ENCODE results near the gene C3orf20.

DNA sequence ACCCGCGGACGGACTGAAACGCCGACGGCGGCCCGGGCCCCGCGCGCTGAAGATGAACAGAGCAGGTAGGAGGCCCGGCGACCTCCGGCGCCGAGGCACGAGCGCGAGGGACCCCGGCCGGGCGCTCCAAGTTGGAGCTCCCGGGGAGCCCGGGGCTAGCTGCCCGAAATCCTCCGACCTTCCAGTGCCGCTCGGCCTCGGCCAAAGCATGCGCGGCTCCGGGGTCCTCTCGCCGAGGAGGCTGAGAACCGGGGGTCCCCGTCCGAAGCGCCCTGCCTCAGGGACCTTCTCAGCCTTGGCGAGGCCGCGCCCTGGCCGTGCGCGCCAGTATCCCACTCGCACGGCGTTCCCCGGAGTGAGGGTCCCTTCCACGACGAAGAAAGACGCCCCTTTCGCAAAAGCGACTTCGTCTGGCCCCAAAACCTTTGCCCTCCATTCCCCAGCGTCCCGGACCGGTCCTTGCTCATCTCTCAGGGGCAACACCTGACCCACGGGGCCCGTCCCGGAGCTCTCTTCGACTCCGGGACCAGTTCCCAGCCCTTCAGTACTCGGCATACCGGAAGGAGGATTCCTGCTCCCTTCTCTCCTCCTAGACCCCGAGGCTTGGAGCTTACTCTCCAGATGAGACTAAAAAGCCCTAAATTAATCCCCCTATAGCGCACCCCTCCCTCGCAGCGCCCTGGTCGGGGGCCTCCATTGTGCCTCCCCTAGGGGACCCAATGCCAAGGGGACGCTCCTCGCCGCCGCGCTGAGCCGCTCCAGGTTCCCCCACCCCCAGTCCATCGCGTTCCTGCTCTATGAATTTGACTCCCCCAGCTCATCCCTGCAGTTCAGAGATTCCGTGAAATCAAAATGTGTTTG, 136.1 kb downstream of the C3orf20 start:
- TF ChIP-seq, protein P1, sequence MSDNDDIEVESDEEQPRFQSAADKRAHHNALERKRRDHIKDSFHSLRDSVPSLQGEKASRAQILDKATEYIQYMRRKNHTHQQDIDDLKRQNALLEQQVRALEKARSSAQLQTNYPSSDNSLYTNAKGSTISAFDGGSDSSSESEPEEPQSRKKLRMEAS (IDR thresholded peaks at IDR 0.05; ENCODE audit: low read depth, low read length), result no peak
- TF ChIP-seq, protein P2, sequence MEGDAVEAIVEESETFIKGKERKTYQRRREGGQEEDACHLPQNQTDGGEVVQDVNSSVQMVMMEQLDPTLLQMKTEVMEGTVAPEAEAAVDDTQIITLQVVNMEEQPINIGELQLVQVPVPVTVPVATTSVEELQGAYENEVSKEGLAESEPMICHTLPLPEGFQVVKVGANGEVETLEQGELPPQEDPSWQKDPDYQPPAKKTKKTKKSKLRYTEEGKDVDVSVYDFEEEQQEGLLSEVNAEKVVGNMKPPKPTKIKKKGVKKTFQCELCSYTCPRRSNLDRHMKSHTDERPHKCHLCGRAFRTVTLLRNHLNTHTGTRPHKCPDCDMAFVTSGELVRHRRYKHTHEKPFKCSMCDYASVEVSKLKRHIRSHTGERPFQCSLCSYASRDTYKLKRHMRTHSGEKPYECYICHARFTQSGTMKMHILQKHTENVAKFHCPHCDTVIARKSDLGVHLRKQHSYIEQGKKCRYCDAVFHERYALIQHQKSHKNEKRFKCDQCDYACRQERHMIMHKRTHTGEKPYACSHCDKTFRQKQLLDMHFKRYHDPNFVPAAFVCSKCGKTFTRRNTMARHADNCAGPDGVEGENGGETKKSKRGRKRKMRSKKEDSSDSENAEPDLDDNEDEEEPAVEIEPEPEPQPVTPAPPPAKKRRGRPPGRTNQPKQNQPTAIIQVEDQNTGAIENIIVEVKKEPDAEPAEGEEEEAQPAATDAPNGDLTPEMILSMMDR (IDR thresholded peaks at IDR 0.05; ENCODE audit: low read depth, low read length), result no peak
- TF ChIP-seq POLR2A (IDR thresholded peaks at IDR 0.05; ENCODE audit: extremely low read depth, insufficient read length), result no peak
